Globus pallidus (tissue), 1 donor: ENCODE results near the gene RFXAP.

Experiments used
- DNase-seq: peaks from one replicate; pipeline ENCODE4 v3.0.0-alpha.2; 2015; ENCODE audit warnings: low spot score

Gene RFXAP

GRCh38 chr13:36817996-36818803 is 822 bp upstream of the RFXAP start:
- DNase-seq: peak; percentile 9

- peak; percentile 11 for DNase-seq
These were observed 693 bp downstream of the RFXAP start for GRCh38 chr13:36819739-36820090.

GRCh38 chr13:36820222-36820621 is 1.2 kb downstream of the RFXAP start:
- no peak for DNase-seq

GRCh38 chr13:36822785-36823184 is 3.8 kb downstream of the RFXAP start:
- no peak for DNase-seq

DNA sequence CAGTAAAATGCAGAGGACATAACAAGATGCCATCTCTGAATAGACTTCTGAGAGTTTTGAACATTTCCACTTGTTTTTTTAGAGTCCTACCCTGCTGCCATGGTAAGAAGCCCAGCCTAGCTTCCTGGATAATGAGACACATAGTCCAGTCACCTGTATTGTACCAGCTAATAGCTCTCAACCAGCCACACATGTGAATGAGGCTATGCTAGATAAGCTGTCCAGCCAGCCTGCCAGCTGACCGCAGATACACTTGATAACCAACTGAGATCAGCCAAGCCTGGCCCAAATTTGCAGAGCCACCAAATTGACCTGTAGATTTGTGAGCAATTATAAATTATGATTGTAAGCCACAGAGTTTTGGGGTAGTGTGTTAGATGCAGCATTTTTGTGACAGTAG is 10.7 kb downstream of the RFXAP start:
- DNase-seq: no peak

GRCh38 chr13:36831291-36831690 is 12.3 kb downstream of the RFXAP start:
- DNase-seq: no peak

GRCh38 chr13:36834299-36834698 is 15.3 kb downstream of the RFXAP start:
- DNase-seq: no peak

GRCh38 chr13:36837354-36838092 is 18.5 kb downstream of the RFXAP start:
- DNase-seq: no peak

GRCh38 chr13:36839281-36839680 is 20.3 kb downstream of the RFXAP start:
- no peak for DNase-seq

GRCh38 chr13:36839981-36840380 is 21.0 kb downstream of the RFXAP start:
- no peak for DNase-seq

DNA sequence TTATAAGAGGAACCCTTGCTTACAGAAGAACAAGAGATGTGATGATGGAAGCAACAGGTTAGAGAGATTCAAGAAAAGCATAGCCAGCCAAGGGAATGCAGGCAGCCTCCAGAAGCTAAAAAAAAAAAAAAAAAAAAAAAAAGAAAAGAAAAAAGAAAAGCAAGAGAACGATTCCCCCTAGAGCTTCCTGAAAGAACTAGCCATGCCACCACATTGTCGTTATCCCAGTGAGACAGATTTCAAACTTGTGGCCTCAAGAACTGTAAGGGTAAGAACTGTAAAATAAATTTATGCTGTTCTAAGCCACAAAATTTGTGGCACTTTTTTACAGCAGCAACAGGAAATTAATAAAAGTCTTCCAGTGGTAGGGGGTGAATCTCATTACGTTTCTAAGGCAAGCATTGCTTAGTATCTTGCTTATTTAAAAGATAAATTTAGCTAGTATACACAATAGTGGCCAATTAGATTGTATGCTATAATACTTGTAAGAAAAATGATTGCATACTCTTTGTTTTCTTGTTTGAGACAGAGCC is 21.8 kb downstream of the RFXAP start:
- DNase-seq: no peak

DNA sequence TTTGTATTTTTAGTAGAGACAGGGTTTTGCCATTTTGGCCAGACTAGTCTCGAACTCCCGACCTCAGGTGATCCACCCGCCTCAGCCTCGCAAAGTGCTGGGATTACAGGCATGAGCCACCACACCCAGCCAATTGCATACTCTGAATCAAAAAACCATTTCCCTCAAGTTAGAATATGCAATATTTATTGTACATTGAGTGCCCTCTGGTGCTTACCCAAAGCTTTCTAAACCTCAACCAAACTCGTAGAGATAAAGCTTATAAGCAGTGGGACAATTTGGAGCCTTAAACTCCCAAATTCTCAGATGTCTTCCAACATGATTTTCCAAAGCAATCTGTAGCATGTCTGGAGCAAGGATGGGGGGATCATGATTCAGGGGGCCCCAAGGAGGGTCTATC is 22.4 kb downstream of the RFXAP start:
- DNase-seq: no peak

DNA sequence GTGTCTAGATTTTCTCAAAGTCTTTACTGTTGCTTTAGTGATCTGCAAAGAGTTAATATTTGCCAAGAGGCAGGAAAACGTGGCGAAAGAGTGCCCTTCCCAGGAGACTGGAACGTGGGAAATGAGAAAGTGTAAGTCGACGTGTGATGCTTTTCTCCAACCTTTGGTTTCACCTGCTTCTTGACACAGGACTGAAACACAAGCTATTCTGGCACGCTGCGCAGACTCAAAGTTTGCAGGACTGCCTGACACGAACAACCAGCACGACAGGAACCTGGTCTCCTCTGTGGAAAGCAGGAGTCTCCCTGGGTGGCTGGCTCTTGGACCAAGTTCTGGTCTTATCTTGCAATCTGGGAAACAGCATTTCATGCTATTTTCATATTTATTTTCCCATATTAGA is 28.6 kb downstream of the RFXAP start:
- DNase-seq: no peak

GRCh38 chr13:36848199-36848982 is 29.4 kb downstream of the RFXAP start:
- DNase-seq: no peak

- no peak for DNase-seq
These were observed 31.9 kb downstream of the RFXAP start for GRCh38 chr13:36850790-36851438.

GRCh38 chr13:36857253-36857652 is 38.2 kb downstream of the RFXAP start:
- DNase-seq: no peak

- peak; percentile 17 for DNase-seq
These were observed 39.3 kb downstream of the RFXAP start for GRCh38 chr13:36858290-36858689.

DNA sequence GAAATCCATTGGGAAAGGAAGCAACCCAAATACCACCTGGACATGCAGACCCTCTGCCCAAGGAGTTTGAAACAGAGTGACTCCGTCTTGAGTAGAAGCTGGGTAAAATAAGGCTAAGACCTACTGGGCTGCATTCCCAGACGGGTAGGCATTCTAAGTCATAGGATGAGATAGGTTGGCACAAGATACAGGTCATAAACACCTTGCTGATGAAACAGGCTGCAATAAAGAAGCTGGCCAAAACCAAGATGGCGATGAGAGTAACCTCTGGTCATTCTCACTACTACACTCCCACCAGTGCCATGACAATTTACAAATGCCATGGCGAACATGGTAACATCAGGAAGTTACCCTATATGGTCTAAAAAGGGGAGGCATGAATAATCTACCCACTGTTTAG is 40.2 kb downstream of the RFXAP start:
- DNase-seq: no peak

DNA sequence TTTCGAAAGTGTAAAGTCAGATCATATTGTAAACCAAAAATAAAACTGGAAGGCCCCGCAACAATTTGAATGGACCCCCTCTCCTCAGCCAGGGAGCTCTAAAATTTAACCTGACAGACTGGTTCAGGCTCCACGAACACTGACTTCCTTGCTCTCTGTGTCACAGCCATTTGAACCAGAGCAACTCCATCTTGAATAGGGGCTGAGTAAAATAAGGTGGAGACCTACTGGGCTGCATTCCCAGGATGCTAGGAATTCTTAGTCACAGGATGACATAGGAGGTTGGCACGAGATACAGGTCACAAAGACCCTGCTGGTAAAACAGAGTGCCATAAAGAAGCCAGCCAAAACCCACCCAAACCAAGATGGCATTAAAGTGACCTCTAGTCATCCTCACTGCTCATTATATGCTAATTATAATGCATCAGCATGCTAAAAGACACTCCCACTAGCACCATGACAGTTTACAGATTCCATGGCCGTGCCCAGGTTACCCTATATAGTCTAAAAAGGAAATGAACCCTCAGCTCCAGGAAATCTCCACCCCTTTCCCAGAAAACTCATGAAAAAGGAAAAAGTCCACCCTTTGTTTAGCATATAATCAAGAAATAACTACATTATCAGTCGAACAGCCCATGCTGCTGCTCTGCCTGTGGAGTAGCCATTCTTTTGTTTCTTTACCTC is 43.1 kb downstream of the RFXAP start:
- DNase-seq: no peak

DNA sequence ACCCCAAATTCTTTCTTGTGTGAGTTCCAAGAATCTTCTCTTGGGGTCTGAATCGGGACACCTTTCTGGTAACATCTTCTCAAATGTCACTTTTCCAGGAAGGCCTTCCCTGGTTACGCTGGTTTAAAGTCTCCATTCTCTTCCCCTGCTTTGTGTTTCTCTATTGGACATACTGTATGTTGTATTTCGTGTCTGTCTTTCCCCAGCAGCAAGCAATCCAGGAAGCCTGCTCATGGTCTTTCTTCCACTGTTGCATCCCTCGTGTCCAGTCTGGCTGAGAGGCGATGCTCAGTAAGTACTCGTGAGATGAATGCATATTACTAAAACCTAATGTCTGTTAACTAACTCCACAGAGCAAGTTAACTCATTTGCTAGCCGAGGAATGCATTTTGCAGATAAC is 43.7 kb downstream of the RFXAP start:
- no peak for DNase-seq

- no peak for DNase-seq
These were observed 46.2 kb downstream of the RFXAP start for GRCh38 chr13:36865265-36865664.
